OCI-LY3 (cell line): ENCODE data around the gene CCDC14.

Experiments
- H2AFZ ChIP-seq: fragments of 200-600, 300-600 bp; shearing (Covaris generic); 2 replicates; pipeline ENCODE4 v1.6.0; 2014; ENCODE audit warnings: antibody characterized with exemption, low read depth, low read length
- H3K27ac ChIP-seq: fragments of 200-600, 300-600 bp; sonication (generic); 2 replicates; pipeline ENCODE4 v1.5.1; 2014; ENCODE audit warnings: mild to moderate bottlenecking, low read length, moderate library complexity, mixed read lengths
- H3K27me3 ChIP-seq: fragments of 200-600, 300-600 bp; sonication (generic); 2 replicates; pipeline ENCODE4 v1.6.1; 2014; ENCODE audit warnings: low read depth, low read length, mixed read lengths
- H3K36me3 ChIP-seq: fragments of 200-600, 300-600 bp; sonication (generic); replicated peaks from 2 replicates; pipeline ENCODE3; 2014; ENCODE audit warnings: low read depth, low read length, mixed read lengths
- H3K4me1 ChIP-seq: fragments of 300-600, 200-600 bp; sonication (generic); 2 replicates; pipeline ENCODE4 v1.6.1; 2014; ENCODE audit warnings: low read length, mixed read lengths
- H3K4me2 ChIP-seq: fragments of 200-600, 300-600 bp; sonication (generic); 2 replicates; pipeline ENCODE4 v1.6.1; 2014; ENCODE audit warnings: low read length, mixed read lengths
- H3K4me3 ChIP-seq: fragments of 300-600, 200-600 bp; sonication (generic); 2 replicates; pipeline ENCODE4 v1.5.1; 2014; ENCODE audit warnings: antibody characterized with exemption, mild to moderate bottlenecking, low read length, moderate library complexity
- H3K79me2 ChIP-seq: fragments of 300-600, 200-600 bp; shearing (Covaris generic); 2 replicates; pipeline ENCODE4 v1.6.1; 2014; ENCODE audit warnings: mild to moderate bottlenecking, low read length, mixed read lengths
- H3K9ac ChIP-seq: fragments of 300-600, 200-600 bp; shearing (Covaris generic); 2 replicates; pipeline ENCODE4 v1.6.0; 2014; ENCODE audit warnings: mild to moderate bottlenecking, low read length, moderate library complexity
- H3K9me3 ChIP-seq: fragments of 200-600, 300-600 bp; shearing (Covaris generic); 2 replicates; pipeline ENCODE4 v1.6.1; 2014; ENCODE audit warnings: low read length, mixed read lengths; ENCODE audit not compliant: insufficient read depth
- H4K20me1 ChIP-seq: fragments of 200-600, 300-600 bp; sonication (generic); 2 replicates; pipeline ENCODE4 v1.6.1; 2016; ENCODE audit warnings: low read length, mixed read lengths; ENCODE audit not compliant: insufficient read depth
- CTCF ChIP-seq: fragments of 200-600, 300-600 bp; sonication (generic); IDR thresholded peaks from 2 replicates; pipeline ENCODE4 v1.5.1; 2014; ENCODE audit warnings: antibody characterized with exemption, low read length, low read depth
- EZH2phosphoT487 ChIP-seq: fragments of 200-600 bp; shearing (Covaris generic); IDR thresholded peaks from 2 replicates; pipeline ENCODE4 v1.6.1; 2018; ENCODE audit warnings: antibody characterized with exemption, mixed run types, low read depth

Gene CCDC14

GRCh38 chr3:123883701-123884202 lies 77.3 kb downstream of the CCDC14 start:
- H3K9ac ChIP-seq: no peak overlapping the region
- H3K36me3 ChIP-seq: no peaks in the 10 kb centered on the region
- no peak overlapping the region for H3K4me3 ChIP-seq
- H3K79me2 ChIP-seq: no peaks in the 10 kb centered on the region
- no peaks in the 10 kb centered on the region for H3K9me3 ChIP-seq
- TF ChIP-seq EZH2phosphoT487: no peak
- TF ChIP-seq CTCF: no peak
- H3K4me2 ChIP-seq: no peak overlapping the region
- no peak overlapping the region for H2AFZ ChIP-seq
- H3K27me3 ChIP-seq: no peaks in the 10 kb centered on the region
- H3K27ac ChIP-seq: no peak overlapping the region
- H3K4me1 ChIP-seq: no peaks in the 10 kb centered on the region
- no peaks in the 10 kb centered on the region for H4K20me1 ChIP-seq

GRCh38 chr3:123883111-123883510 lies 77.9 kb downstream of the CCDC14 start:
- H3K4me3 ChIP-seq: no peak overlapping the region
- no peaks in the 10 kb centered on the region for H3K4me1 ChIP-seq
- no peak overlapping the region for H3K27ac ChIP-seq
- no peaks in the 10 kb centered on the region for H3K36me3 ChIP-seq
- no peak overlapping the region for H2AFZ ChIP-seq
- H3K9ac ChIP-seq: no peak overlapping the region
- no peaks in the 10 kb centered on the region for H4K20me1 ChIP-seq
- H3K9me3 ChIP-seq: no peaks in the 10 kb centered on the region
- TF ChIP-seq EZH2phosphoT487 (no peak), CTCF (no peak)
- H3K27me3 ChIP-seq: no peaks in the 10 kb centered on the region
- no peaks in the 10 kb centered on the region for H3K79me2 ChIP-seq
- no peak overlapping the region for H3K4me2 ChIP-seq

GRCh38 chr3:123881771-123882170 lies 79.3 kb downstream of the CCDC14 start:
- Histone ChIP-seq H2AFZ (no peak overlapping the region), H3K4me2 (no peak overlapping the region), H3K27me3 (no peaks in the 10 kb centered on the region), H3K4me3 (no peak overlapping the region), H3K36me3 (no peaks in the 10 kb centered on the region), H3K27ac (no peak overlapping the region), H3K4me1 (no peaks in the 10 kb centered on the region), H3K9me3 (no peaks in the 10 kb centered on the region), H3K9ac (no peak overlapping the region), H4K20me1 (no peaks in the 10 kb centered on the region), H3K79me2 (no peaks in the 10 kb centered on the region)
- no peak for TF ChIP-seq CTCF
- TF ChIP-seq EZH2phosphoT487: no peak

GRCh38 chr3:123880998-123881561 lies 79.9 kb downstream of the CCDC14 start:
- H3K4me2 ChIP-seq: no peak overlapping the region
- no peak overlapping the region for H3K9ac ChIP-seq
- no peak for TF ChIP-seq EZH2phosphoT487
- TF ChIP-seq CTCF: peak; percentile 24

More at GRCh38 chr3:123880998-123881561, 79.9 kb downstream of the CCDC14 start:
- no peak overlapping the region for H2AFZ ChIP-seq
- no peaks in the 10 kb centered on the region for H3K4me1 ChIP-seq
- H4K20me1 ChIP-seq: no peaks in the 10 kb centered on the region
- no peak overlapping the region for H3K4me3 ChIP-seq
- H3K79me2 ChIP-seq: no peaks in the 10 kb centered on the region
- no peaks in the 10 kb centered on the region for H3K27me3 ChIP-seq
- H3K27ac ChIP-seq: no peak overlapping the region
- H3K36me3 ChIP-seq: no peaks in the 10 kb centered on the region
- no peaks in the 10 kb centered on the region for H3K9me3 ChIP-seq
